GM23248 (cell line): ENCODE results near the gene HSPA12A. TPM values are rescaled to one million over a fixed set of nuclear protein-coding genes. Genes with fewer than 3 reads are reported as not detected.
A peak's percentile ranks its signal among the peaks of the same experiment; 100 is the strongest.

Experiments
- DNase-seq: peaks from one replicate; pipeline ENCODE4 v3.0.0-alpha.2; 2015
- H2AFZ ChIP-seq: fragments of 200-600 bp; sonication (generic); 2 replicates; pipeline ENCODE4 v1.6.1; 2016; ENCODE audit warnings: antibody characterized with exemption
- H3F3A ChIP-seq: fragments of 200-600 bp; sonication (generic); 2 replicates; pipeline ENCODE4 v1.6.1; 2016; ENCODE audit warnings: mild to moderate bottlenecking, antibody characterized with exemption, mixed run types; ENCODE audit not compliant: insufficient read depth
- H3K27ac ChIP-seq: fragments of 200-600 bp; sonication (generic); 2 replicates; pipeline ENCODE4 v1.5.1; 2016; ENCODE audit warnings: mild to moderate bottlenecking
- H3K27me3 ChIP-seq: fragments of 200-600 bp; sonication (generic); replicated peaks from 2 replicates; pipeline ENCODE4 v1.6.1; 2016; ENCODE audit warnings: mild to moderate bottlenecking; ENCODE audit not compliant: insufficient read depth
- H3K36me3 ChIP-seq: fragments of 200-600 bp; sonication (generic); 2 replicates; pipeline ENCODE4 v1.6.1; 2016; ENCODE audit warnings: low read depth, mild to moderate bottlenecking
- H3K4me1 ChIP-seq: fragments of 200-600 bp; sonication (generic); 2 replicates; pipeline ENCODE4 v1.6.1; 2016; ENCODE audit warnings: mild to moderate bottlenecking; ENCODE audit not compliant: insufficient read depth
- H3K4me2 ChIP-seq: fragments of 200-600 bp; sonication (generic); one replicate; pipeline ENCODE4 v1.6.1; 2016; ENCODE audit warnings: mild to moderate bottlenecking; ENCODE audit not compliant: unreplicated experiment
- H3K4me3 ChIP-seq: fragments of 200-600 bp; sonication (generic); 2 replicates; pipeline ENCODE4 v1.5.1; 2016; ENCODE audit warnings: mild to moderate bottlenecking
- H3K79me2 ChIP-seq: fragments of 200-600 bp; sonication (generic); 2 replicates; pipeline ENCODE4 v1.6.1; 2016; ENCODE audit warnings: mild to moderate bottlenecking; ENCODE audit not compliant: insufficient read depth
- H3K9ac ChIP-seq: fragments of 200-600 bp; sonication (generic); 2 replicates; pipeline ENCODE4 v1.6.1; 2016; ENCODE audit warnings: mild to moderate bottlenecking
- H3K9me2 ChIP-seq: fragments of 200-600 bp; sonication (generic); 2 replicates; pipeline ENCODE4 v1.6.1; 2016; ENCODE audit warnings: mixed run types, mild to moderate bottlenecking, moderate library complexity; ENCODE audit not compliant: insufficient read depth
- H3K9me3 ChIP-seq: fragments of 200-600 bp; sonication (generic); one replicate; pipeline ENCODE4 v1.6.1; 2017; ENCODE audit warnings: low read depth
- H4K20me1 ChIP-seq: fragments of 200-600 bp; sonication (generic); 2 replicates; pipeline ENCODE4 v1.6.0; 2016; ENCODE audit not compliant: insufficient read depth
- EZH2 ChIP-seq: fragments of 200-600 bp; sonication (generic); IDR thresholded peaks from 2 replicates; pipeline ENCODE4 v1.6.1; 2018; ENCODE audit warnings: antibody characterized with exemption, mild to moderate bottlenecking; ENCODE audit not compliant: insufficient read depth, poor library complexity, severe bottlenecking
- EZH2phosphoT487 ChIP-seq: fragments of 200-600 bp; sonication (generic); IDR thresholded peaks from 2 replicates; pipeline ENCODE4 v1.6.1; 2018; ENCODE audit warnings: antibody characterized with exemption, moderate library complexity, mild to moderate bottlenecking, low read depth; ENCODE audit not compliant: insufficient read depth
- WGBS, 2 experiments: methylation state at CpG; one replicate each; pipeline ENCODE4 v1.1.6; 2015 to 2017; ENCODE audit warnings: low lambda C conversion rate in 2 of 2, low coverage in 1 of 2; ENCODE audit errors: missing lambda C conversion rate in 2 of 2; 5-methylcytosine and 5-hydroxymethylcytosine counted together
- in situ Hi-C: fragments of 300-500 bp; cut with MboI; formaldehyde crosslinking; loops from 2 replicates; pipeline ENCODE4 v1.15.0; 2020
- polyA plus RNA-seq: library from polyadenylated mRNA; unstranded; fragments of >200 nt; fragmentation: Nextera tagmentation; extraction: Ambion mirVana; gene quantifications from 2 replicates; pipeline ENCODE4 v1.2.1, GENCODE V29; 2016
- total RNA-seq: library from RNA; depleted of rRNA; stranded (reverse); fragments of >200 nt; shearing (Covaris generic); gene quantifications from 2 replicates; pipeline ENCODE4 v1.2.3, GENCODE V29; 2014

HSPA12A gene
- total and polyA plus RNA-seq, 2 experiments from 2014 or later, result 4.8 to 5.6 TPM

DNA sequence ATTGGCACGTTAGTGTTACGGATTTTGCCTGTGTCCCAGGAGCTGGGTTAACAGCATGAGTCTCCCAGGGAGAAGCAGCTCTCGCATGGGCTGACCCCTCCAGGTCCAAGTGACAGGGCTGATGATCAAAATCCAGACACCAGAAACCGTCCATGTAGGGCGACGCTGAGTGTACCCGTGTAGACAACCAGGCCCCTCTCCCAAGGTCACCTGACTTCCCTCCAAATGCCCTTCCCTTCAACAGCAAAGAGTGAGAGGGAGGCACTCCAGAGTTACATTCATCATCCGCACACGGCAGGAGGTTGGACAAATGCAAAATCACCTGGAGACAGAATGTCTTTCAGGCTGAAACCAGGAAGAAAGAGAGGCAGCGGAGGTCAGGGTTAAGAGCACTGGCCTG, 14.9 kb upstream of the HSPA12A start:
- no peak overlapping the region for H3K4me2 ChIP-seq
- no peak overlapping the region for H3K4me3 ChIP-seq
- H3F3A ChIP-seq, result no peaks in the 10 kb centered on the region
- H3K27ac ChIP-seq, result no peak overlapping the region
- H3K9ac ChIP-seq, result no peak overlapping the region
- H3K9me3 ChIP-seq, result no peaks in the 10 kb centered on the region
- H2AFZ ChIP-seq, result no peak overlapping the region
- WGBS, 2 experiments, result 80 to 89% methylated on average over 10 of the region's 10 CpGs
- DNase-seq, result no peak
- H3K36me3 ChIP-seq, result no peaks in the 10 kb centered on the region
- no peaks in the 10 kb centered on the region for H3K79me2 ChIP-seq
- no peak for TF ChIP-seq EZH2
- no peak for TF ChIP-seq EZH2phosphoT487
- in situ Hi-C loops, result no loop called here
- no peaks in the 10 kb centered on the region for H3K27me3 ChIP-seq
- no peaks in the 10 kb centered on the region for H3K9me2 ChIP-seq
- no peaks in the 10 kb centered on the region for H4K20me1 ChIP-seq
- H3K4me1 ChIP-seq, result peaks cover 9% of the 10 kb centered on the region

DNA sequence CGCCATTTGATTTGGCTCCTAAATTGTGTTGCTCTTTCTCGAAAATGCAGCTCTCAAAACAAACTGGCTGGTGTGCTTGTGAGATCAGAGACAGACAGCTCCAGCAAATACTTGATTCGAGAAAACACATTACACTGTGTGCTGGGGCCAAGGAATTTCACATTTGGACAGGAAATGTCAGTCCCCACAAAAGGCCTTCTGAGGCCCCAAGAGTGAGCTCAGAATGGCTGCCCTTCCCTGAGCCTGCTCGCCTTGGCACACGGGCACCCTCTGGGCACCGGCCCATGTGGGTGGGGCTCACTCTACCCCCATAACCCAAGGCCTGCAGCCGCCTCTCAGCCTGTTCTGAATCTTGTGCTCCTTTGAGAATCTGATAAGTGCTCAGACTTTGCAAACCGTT, 13.9 kb upstream of the HSPA12A start:
- Histone ChIP-seq H3F3A (no peaks in the 10 kb centered on the region), H3K4me1 (peaks cover 9% of the 10 kb centered on the region), H3K27me3 (no peaks in the 10 kb centered on the region), H3K79me2 (no peaks in the 10 kb centered on the region), H3K9me2 (no peaks in the 10 kb centered on the region), H4K20me1 (no peaks in the 10 kb centered on the region), H3K27ac (peak overlapping the region; percentile 28), H2AFZ (peak overlapping the region; percentile 67), H3K4me2 (peak overlapping the region; percentile 17), H3K9ac (peak overlapping the region; percentile 8; the same call in 1 of the 2 replicates), H3K9me3 (no peaks in the 10 kb centered on the region), H3K36me3 (no peaks in the 10 kb centered on the region), H3K4me3 (no peak overlapping the region)
- no peak for TF ChIP-seq EZH2
- TF ChIP-seq EZH2phosphoT487, result no peak
- peak; percentile 43 for DNase-seq
- 14 to 23% methylated on average over 8 of the region's 8 CpGs for WGBS, 2 experiments
- in situ Hi-C loops, result no loop called here

DNA sequence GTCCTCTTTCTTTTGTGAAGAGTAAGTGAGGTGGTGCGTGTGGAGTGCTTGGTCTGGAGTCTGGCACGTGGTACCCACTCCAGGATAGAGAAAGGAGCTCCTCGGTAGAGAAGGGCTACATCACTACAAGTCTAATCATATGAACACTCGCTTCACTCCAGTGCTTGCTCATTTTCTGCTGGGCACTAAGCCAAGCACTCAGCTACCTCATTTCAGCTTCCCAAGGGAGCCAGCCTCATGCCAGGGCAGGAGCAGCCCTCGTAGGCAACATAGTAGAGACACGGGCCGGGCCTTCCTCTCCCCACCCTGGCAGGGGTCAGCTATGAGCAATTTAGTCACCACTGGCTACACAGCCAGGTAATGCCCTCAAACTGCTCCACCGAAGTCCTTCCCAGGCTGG, 11.4 kb upstream of the HSPA12A start:
- Histone ChIP-seq H3F3A (no peaks in the 10 kb centered on the region), H3K4me1 (peaks cover 9% of the 10 kb centered on the region)

DNA sequence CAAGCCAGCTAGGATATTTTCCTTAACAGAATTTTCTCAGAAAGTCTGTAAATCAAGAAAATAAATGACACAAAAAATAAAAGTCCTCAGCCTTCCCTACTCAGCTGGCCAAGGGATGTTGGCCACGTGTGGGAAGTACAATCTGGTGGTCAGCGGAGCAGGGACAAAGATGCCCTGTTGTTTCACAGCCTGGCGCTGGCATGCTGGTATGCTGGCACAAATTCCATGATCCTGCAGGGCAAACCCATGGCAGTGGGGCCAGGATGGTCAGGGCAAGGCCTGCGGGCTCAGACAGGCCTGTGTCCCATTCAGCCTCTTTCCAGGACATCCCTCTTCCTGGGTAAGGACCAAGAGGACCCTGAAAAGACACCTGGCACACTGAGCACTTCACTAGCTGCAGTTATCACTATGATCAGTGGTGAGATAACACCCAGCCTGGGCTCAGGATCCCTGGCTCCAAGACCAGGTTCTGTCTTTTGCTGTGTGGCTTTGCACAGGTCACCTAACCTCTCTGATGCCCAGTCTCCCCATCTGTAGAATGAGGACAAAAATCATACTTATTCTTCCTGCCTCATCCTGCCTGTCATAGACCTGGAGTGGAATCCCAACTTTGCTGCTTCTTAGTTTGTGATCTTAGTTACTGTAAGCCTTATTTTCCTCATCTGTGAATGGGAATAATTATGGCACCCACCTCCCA, 10.8 kb upstream of the HSPA12A start:
- Histone ChIP-seq H3K36me3 (no peaks in the 10 kb centered on the region), H3K79me2 (no peaks in the 10 kb centered on the region), H3K9me3 (no peaks in the 10 kb centered on the region), H3K27me3 (no peaks in the 10 kb centered on the region), H2AFZ (no peak overlapping the region), H3K9me2 (no peaks in the 10 kb centered on the region), H3K4me2 (no peak overlapping the region), H3F3A (no peaks in the 10 kb centered on the region), H3K4me1 (peaks cover 13% of the 10 kb centered on the region), H4K20me1 (no peaks in the 10 kb centered on the region), H3K9ac (no peak overlapping the region), H3K27ac (no peak overlapping the region), H3K4me3 (no peak overlapping the region)
- DNase-seq, result no peak
- 95 to 97% methylated on average over 4 of the region's 4 CpGs for WGBS, 2 experiments
- in situ Hi-C loops, result no loop called here
- TF ChIP-seq EZH2 (no peak), EZH2phosphoT487 (no peak)

More for the DNA sequence above, 11.4 kb upstream of the HSPA12A start:
- Histone ChIP-seq H3K4me2 (no peak overlapping the region), H3K9me2 (no peaks in the 10 kb centered on the region), H4K20me1 (no peaks in the 10 kb centered on the region), H3K27me3 (no peaks in the 10 kb centered on the region), H3K9me3 (no peaks in the 10 kb centered on the region), H3K36me3 (no peaks in the 10 kb centered on the region), H3K4me3 (no peak overlapping the region), H2AFZ (no peak overlapping the region), H3K27ac (no peak overlapping the region), H3K79me2 (no peaks in the 10 kb centered on the region), H3K9ac (no peak overlapping the region)
- peak; percentile 50 for DNase-seq
- in situ Hi-C loops, result no loop called here
- no peak for TF ChIP-seq EZH2
- TF ChIP-seq EZH2phosphoT487, result no peak
- 62 to 67% methylated on average over 8 of the region's 8 CpGs for WGBS, 2 experiments

DNA sequence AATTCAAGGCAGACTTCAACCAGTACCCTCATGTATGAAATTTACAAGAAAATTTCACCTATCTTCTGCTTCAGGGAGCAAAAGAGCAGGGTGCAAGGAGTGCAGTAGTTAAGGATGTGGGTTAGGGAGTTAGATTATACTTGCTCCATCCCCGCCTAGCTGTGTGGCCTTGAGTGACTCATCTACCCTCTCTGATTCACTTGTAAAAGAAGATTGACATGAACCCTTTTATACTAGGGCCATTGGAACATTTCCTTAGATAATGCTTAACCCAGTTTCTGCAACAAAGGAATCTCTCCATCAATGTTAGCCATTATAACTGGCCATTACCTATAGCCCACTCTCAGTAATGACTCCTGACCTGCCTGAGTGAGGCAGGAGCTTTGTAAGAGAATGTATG, 10.2 kb upstream of the HSPA12A start:
- H3K4me2 ChIP-seq, result no peak overlapping the region
- DNase-seq, result no peak
- no peaks in the 10 kb centered on the region for H3F3A ChIP-seq
- H3K4me3 ChIP-seq, result no peak overlapping the region
- peaks cover 18% of the 10 kb centered on the region for H3K4me1 ChIP-seq
- H4K20me1 ChIP-seq, result no peaks in the 10 kb centered on the region
- no peak overlapping the region for H3K27ac ChIP-seq
- in situ Hi-C loops, result no loop called here
- no peak overlapping the region for H2AFZ ChIP-seq
- no peak overlapping the region for H3K9ac ChIP-seq
- no peaks in the 10 kb centered on the region for H3K27me3 ChIP-seq
- H3K9me2 ChIP-seq, result no peaks in the 10 kb centered on the region
- H3K9me3 ChIP-seq, result no peaks in the 10 kb centered on the region
- H3K79me2 ChIP-seq, result no peaks in the 10 kb centered on the region
- 57 to 65% methylated on average over 1 of the region's 1 CpG for WGBS, 2 experiments
- no peaks in the 10 kb centered on the region for H3K36me3 ChIP-seq
- no peak for TF ChIP-seq EZH2phosphoT487
- no peak for TF ChIP-seq EZH2
